K562 (cell line): ENCODE measurements around the gene RGL2. TPM values are rescaled to one million over a fixed set of nuclear protein-coding genes. Genes with fewer than 3 reads are reported as not detected.
"Not testable (repeated sequence)": the region's sequence is repeated elsewhere in the genome, so short reads cannot be mapped to it uniquely, and the experiment has no call there.

Experiments
- ATAC-seq: fragments of 200-7000 bp; cut with Tn5 transposase; 3 replicates; pipeline ENCODE4 v1.9.1; 2020; ENCODE audit warnings: moderate library complexity
- BruUV-seq: library from RNA; stranded (reverse); fragments of 400-500 nt; replicated peaks from 2 replicates; lab custom pipeline; 2021; lab: Mats Ljungman, UMichigan
- CTCF ChIA-PET: fragments of 300-600 bp; formaldehyde crosslinking; extraction: SDS; loops from one replicate; lab custom pipeline; 2021; ENCODE audit warnings: low intra/inter-chr PET ratio; lab: Yijun Ruan, JAX
- POLR2A ChIA-PET: fragments of 300-600, 350-650 bp; sonication (Branson Sonifier 250); formaldehyde crosslinking; extraction: SDS; loops from one replicate; lab custom pipeline; 2021; ENCODE audit warnings: antibody characterized with exemption, inconsistent platforms; lab: Yijun Ruan, JAX
- DNase-seq, 4 experiments: peaks; one replicate each; pipeline versions ENCODE4 v3.0.0 to v3.0.0-alpha.2; 2011 to 2018; ENCODE audit warnings: low spot score in 3 of 4, mixed read lengths in 3 of 4; ENCODE audit errors: extremely low read depth in 1 of 4
- FAIRE-seq: peaks from 2 replicates; lab custom pipeline; 2011; peaks lifted over from hg19 to GRCh38; lab: Jason Lieb, UNC
- H2AFZ ChIP-seq: 2 replicates; pipeline ENCODE4 v1.6.0; 2011; ENCODE audit warnings: low read depth, low read length, control low read depth, inconsistent platforms
- H3K27ac ChIP-seq: fragments of 200-600 bp; 3 replicates; pipeline ENCODE4 v1.8.0; 2011; ENCODE audit warnings: low read depth, mild to moderate bottlenecking, control low read depth, inconsistent platforms, low read length, moderate library complexity, mixed read lengths; ENCODE audit errors: extremely low read depth
- H3K27me3 ChIP-seq, 2 experiments: fragments of 300-600 bp in 1 of 2; 2 replicates in 1 of 2; 3 replicates in 1 of 2; pipeline versions ENCODE4 v1.6.0 to v1.8.0; 2011; ENCODE audit warnings: inconsistent platforms in 2 of 2, low read length in 2 of 2, mild to moderate bottlenecking in 1 of 2, mixed read lengths in 1 of 2, moderate library complexity in 1 of 2; ENCODE audit not compliant: control insufficient read depth in 2 of 2, insufficient read depth in 2 of 2
- H3K36me3 ChIP-seq: fragments of 300-600 bp; 3 replicates; pipeline ENCODE4 v1.8.0; 2011; ENCODE audit warnings: mild to moderate bottlenecking, low read length, inconsistent platforms; ENCODE audit not compliant: control insufficient read depth, insufficient read depth
- H3K4me1 ChIP-seq, 2 experiments: fragments of 200-600 bp in 1 of 2; replicated peaks in 1 of 2; 2 replicates in 1 of 2; 3 replicates in 1 of 2; pipeline versions ENCODE4 v1.5.1 to v1.8.0; 2011; ENCODE audit warnings: inconsistent platforms in 2 of 2, low read length in 2 of 2, mild to moderate bottlenecking in 1 of 2, mixed read lengths in 1 of 2, moderate library complexity in 1 of 2; ENCODE audit not compliant: control insufficient read depth in 2 of 2, insufficient read depth in 2 of 2
- H3K4me2 ChIP-seq: 2 replicates; pipeline ENCODE4 v1.6.1; 2011; ENCODE audit warnings: low read length, control low read depth, inconsistent platforms, mixed read lengths; ENCODE audit not compliant: insufficient read depth
- H3K4me3 ChIP-seq: fragments of 200-600 bp; sonication (generic), shearing (Covaris generic); 2 replicates; pipeline ENCODE4 v1.5.1; 2016; ENCODE audit warnings: control low read depth, inconsistent platforms
- H3K79me2 ChIP-seq: fragments of 200-600 bp; 3 replicates; pipeline ENCODE4 v1.8.0; 2011; ENCODE audit warnings: low read length, inconsistent platforms; ENCODE audit not compliant: control insufficient read depth, insufficient read depth
- H3K9ac ChIP-seq, 2 experiments: 2 replicates each; pipeline versions ENCODE4 v1.6.0 to v1.6.1; 2011; ENCODE audit warnings: low read depth in 2 of 2, low read length in 2 of 2, control low read depth in 1 of 2, inconsistent platforms in 1 of 2, mild to moderate bottlenecking in 1 of 2, mixed read lengths in 1 of 2; ENCODE audit not compliant: insufficient read depth in 1 of 2
- H3K9me1 ChIP-seq: one replicate; pipeline ENCODE4 v1.6.0; 2011; ENCODE audit warnings: inconsistent platforms, mild to moderate bottlenecking, low read length, moderate library complexity; ENCODE audit not compliant: control insufficient read depth, insufficient read depth
- H3K9me3 ChIP-seq: replicated peaks from 2 replicates; pipeline ENCODE4 v1.5.1; 2011; ENCODE audit warnings: low read depth, low read length, inconsistent platforms; ENCODE audit not compliant: control insufficient read depth, insufficient read depth
- H4K20me1 ChIP-seq: replicated peaks from 2 replicates; pipeline ENCODE4 v1.6.1; 2011; ENCODE audit warnings: low read length, inconsistent platforms, mixed read lengths; ENCODE audit not compliant: control insufficient read depth, insufficient read depth
- AFF4 ChIP-seq: sonication (generic); formaldehyde crosslinking; IDR thresholded peaks from 2 replicates; pipeline ENCODE4 v1.8.0; 2023; ENCODE audit warnings: mild to moderate bottlenecking, missing genetic modification reagents
- BRCA1 ChIP-seq, 2 experiments: fragments of 450-650 bp in 1 of 2; sonication (generic) in 1 of 2; formaldehyde crosslinking in 1 of 2; IDR thresholded peaks; 2 replicates each; pipeline versions ENCODE4 v1.5.0 to v1.6.1; 2017 to 2020; ENCODE audit warnings: mild to moderate bottlenecking in 1 of 2, missing genetic modification reagents in 1 of 2
- E2F1 ChIP-seq: sonication (generic); formaldehyde crosslinking; IDR thresholded peaks from 2 replicates; pipeline ENCODE4 v1.8.1; 2023; ENCODE audit warnings: mild to moderate bottlenecking, missing genetic modification reagents, moderate library complexity
- EWSR1 ChIP-seq: fragments of 450-650 bp; IDR thresholded peaks from 2 replicates; pipeline ENCODE4 v1.6.1; 2018; ENCODE audit warnings: borderline replicate concordance, mild to moderate bottlenecking, low read depth, moderate library complexity; ENCODE audit not compliant: partially characterized antibody
- MAX ChIP-seq: sonication (generic); formaldehyde crosslinking; IDR thresholded peaks from 2 replicates; pipeline ENCODE4 v1.9.0; 2022; ENCODE audit warnings: mild to moderate bottlenecking, missing genetic modification reagents
- POLR2A ChIP-seq: fragments of 450-650 bp; conservative IDR thresholded peaks from 2 replicates; pipeline ENCODE4 v1.6.1; 2016
- POLR2B ChIP-seq: fragments of 450-650 bp; IDR thresholded peaks from 2 replicates; pipeline ENCODE4 v1.6.1; 2018; ENCODE audit warnings: low read depth; ENCODE audit not compliant: partially characterized antibody
- SUPT5H ChIP-seq: fragments of 450-650 bp; IDR thresholded peaks from 2 replicates; pipeline ENCODE4 v1.6.1; 2016
- THRB ChIP-seq: fragments of 450-650 bp; formaldehyde crosslinking; conservative IDR thresholded peaks from 2 replicates; pipeline ENCODE4 v1.4.0; 2022; ENCODE audit warnings: mild to moderate bottlenecking, missing genetic modification characterization
- ZBTB43 ChIP-seq: sonication (generic); formaldehyde crosslinking; IDR thresholded peaks from 2 replicates; pipeline ENCODE4 v1.8.0; 2023; ENCODE audit warnings: mild to moderate bottlenecking, missing genetic modification reagents
- ZNF586 ChIP-seq: fragments of 450-650 bp; formaldehyde crosslinking; conservative IDR thresholded peaks from 2 replicates; pipeline ENCODE4 v1.4.0; 2020; ENCODE audit warnings: mild to moderate bottlenecking, moderate library complexity
- WGBS: fragments of 100-300 bp; shearing (Covaris generic); methylation state at CpG from one replicate; pipeline ENCODE4 v1.1.6; 2016; ENCODE audit warnings: low coverage, mixed read lengths; ENCODE audit not compliant: insufficient coverage; ENCODE audit errors: missing lambda C conversion rate; 5-methylcytosine and 5-hydroxymethylcytosine counted together
- in situ Hi-C: fragments of 300-500 bp; cut with MboI; formaldehyde crosslinking; loops from 4 replicates; pipeline ENCODE4 v1.15.0; 2018; ENCODE audit warnings: inconsistent platforms, mixed read lengths
- intact Hi-C: fragments of 100-400 bp; cut with micrococcal nuclease; formaldehyde crosslinking; loops from 2 replicates; pipeline ENCODE4 v1.14.2; 2022
- polyA plus RNA-seq, 8 experiments: library from polyadenylated mRNA; depleted of rRNA in 4 of 8; stranded (reverse) in 5 of 8; unstranded in 3 of 8; fragments of >200 nt; fragmentation: Nextera tagmentation in 2 of 8; fragmentation: Illumina TruSeq in 1 of 8; extraction: Ambion mirVana in 2 of 8; extraction: Trizol in 1 of 8; gene quantifications; 2 replicates each; pipeline versions ENCODE4 v1.2.1 to v1.2.3, GENCODE V29; 2011 to 2014; ENCODE audit warnings: inconsistent platforms in 1 of 8, missing spikeins in 1 of 8
- total RNA-seq, 7 experiments: library from RNA; depleted of rRNA in 6 of 7; stranded (reverse); fragments of >200 nt in 6 of 7; fragmentation: Illumina TruSeq in 2 of 7; extraction: Trizol in 2 of 7; gene quantifications; 2 replicates each; pipeline versions ENCODE4 v1.2.1 to v1.2.3, GENCODE V29; 2011 to 2021; ENCODE audit warnings: low replicate concordance in 1 of 7

RGL2 gene
- total and polyA plus RNA-seq, 9 of the 15 experiments (the other 6 are each of a cell fraction or from before 2014, with no cell fraction given), result 1.8 to 57.1 (median 19.5) TPM

GRCh38 chr6:33275795-33276580 lies 22.8 kb downstream of the RGL2 start:
- in situ Hi-C loops, result loop anchor here (10.0 kb wide), 1 partner anchor 129 kb away; no protein-coding TSS in a partner anchor

More at GRCh38 chr6:33275795-33276580, 22.8 kb downstream of the RGL2 start:
- Histone ChIP-seq H3K36me3 (peaks cover 83% of the 10 kb centered on the region), H3K79me2 (peaks cover 55% of the 10 kb centered on the region), H4K20me1 (peaks cover 42% of the 10 kb centered on the region), H3K4me3 (peak overlapping the region; percentile 93), H3K27ac (peak overlapping the region; percentile 98), H3K4me1 (peaks cover 39 to 40% of the 10 kb centered on the region in 2 experiments)
- DNase-seq, result peak in 1 of 4 experiments; percentile 40
- peak; percentile 11 for FAIRE-seq
- not testable (repeated sequence) for ATAC-seq; H2AFZ ChIP-seq; H3K27me3 ChIP-seq; H3K9me3 ChIP-seq; BruUV-seq; TF ChIP-seq BRCA1 (IDR thresholded peaks at IDR 0.05)
- CTCF ChIA-PET, result interaction anchor here (6.6 kb wide), 1 partner anchor 131 kb away, joined by 64 read pairs; no protein-coding TSS in a partner anchor
- POLR2A ChIA-PET, result interaction anchor here (0.6 to 8.1 kb wide), 16 partner anchors 10 to 304 kb away, joined by 3 to 90 read pairs (median 4); partner anchors contain the start of genes CUTA, PFDN6, RGL2 and RING1
- TF ChIP-seq E2F1 (CRISPR knock-in tag) (peak; percentile 47; the same call in 1 of the 2 replicates), ZBTB43 (CRISPR knock-in tag) (peak; percentile 6; the same call in 1 of the 2 replicates), AFF4 (CRISPR knock-in tag) (peak; percentile 18; the same call in 1 of the 2 replicates), ZNF586 (CRISPR knock-in tag) (0 out of 2 replicates have a peak, but pooled peaks have one; percentile 60), THRB (CRISPR knock-in tag) (0 out of 2 replicates have a peak, but pooled peaks have one; percentile 5), EWSR1 (peak; percentile 57), MAX (0 out of 2 replicates have a peak, but pooled peaks have one; percentile 32), POLR2A (peak; percentile 52; the same call in 1 of the 2 replicates), POLR2B (peak; percentile 24), BRCA1 (CRISPR knock-in tag; IDR thresholded peaks at IDR 0.05) (peak; percentile 89; the same call in 1 of the 2 replicates), SUPT5H (peak; percentile 42; the same call in 1 of the 2 replicates)
- TF ChIP-seq, all 486 proteins: peak for 11; not testable (repeated sequence) for 475
- not testable (repeated sequence) for H3K9me1 ChIP-seq
- peak overlapping the region; percentile 99 for H3K4me2 ChIP-seq
- peak overlapping the region; percentile 90 to 100 for H3K9ac ChIP-seq
- intact Hi-C loops, result loop anchor here (2.0 to 10.0 kb wide), 3 partner anchors 135 to 299 kb away; partner anchors contain the start of genes CUTA and PHF1
- WGBS, result 29% methylated on average over 16 of the region's 16 CpGs
